ENCODE results near the gene GRM8. TPM values are rescaled to one million over a fixed set of nuclear protein-coding genes. Genes with fewer than 3 reads are reported as not detected.

The GRM8 gene
- total and polyA plus RNA-seq, 7 donors, result 0.08 TPM; not detected in 6

DNA sequence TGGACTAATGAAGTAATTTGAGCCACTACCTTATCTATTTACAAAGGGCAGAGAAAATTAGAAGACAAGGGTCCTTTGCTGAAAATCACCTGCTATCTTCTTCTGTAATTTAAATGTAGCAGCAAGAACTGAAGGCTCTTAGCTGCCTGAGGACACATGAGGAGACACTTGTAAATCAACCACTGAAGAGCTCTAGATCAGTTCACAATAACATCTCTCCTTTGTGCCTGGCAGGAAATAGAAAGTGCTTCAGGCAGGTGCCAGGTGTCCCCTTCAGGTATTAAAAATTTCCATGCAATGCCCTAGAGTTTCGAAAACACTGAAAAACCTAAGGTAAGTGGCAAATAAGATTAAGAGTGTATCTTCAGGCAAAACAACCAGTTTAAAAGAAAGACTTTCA, 474.6 kb downstream of the GRM8 start:
- no peaks in the 10 kb centered on the region for H3K36me3 ChIP-seq (ENCODE audit: insufficient read depth in 1 of 2, low read depth in 1 of 2)
- WGBS, 3 donors, result 68 to 89% (median 68%) methylated on average over 1 of the region's 1 CpG
- H3K4me3 ChIP-seq, result no peak overlapping the region
- intact Hi-C loops (cut with DNase I), result no loop called here
- TF ChIP-seq, protein P1, sequence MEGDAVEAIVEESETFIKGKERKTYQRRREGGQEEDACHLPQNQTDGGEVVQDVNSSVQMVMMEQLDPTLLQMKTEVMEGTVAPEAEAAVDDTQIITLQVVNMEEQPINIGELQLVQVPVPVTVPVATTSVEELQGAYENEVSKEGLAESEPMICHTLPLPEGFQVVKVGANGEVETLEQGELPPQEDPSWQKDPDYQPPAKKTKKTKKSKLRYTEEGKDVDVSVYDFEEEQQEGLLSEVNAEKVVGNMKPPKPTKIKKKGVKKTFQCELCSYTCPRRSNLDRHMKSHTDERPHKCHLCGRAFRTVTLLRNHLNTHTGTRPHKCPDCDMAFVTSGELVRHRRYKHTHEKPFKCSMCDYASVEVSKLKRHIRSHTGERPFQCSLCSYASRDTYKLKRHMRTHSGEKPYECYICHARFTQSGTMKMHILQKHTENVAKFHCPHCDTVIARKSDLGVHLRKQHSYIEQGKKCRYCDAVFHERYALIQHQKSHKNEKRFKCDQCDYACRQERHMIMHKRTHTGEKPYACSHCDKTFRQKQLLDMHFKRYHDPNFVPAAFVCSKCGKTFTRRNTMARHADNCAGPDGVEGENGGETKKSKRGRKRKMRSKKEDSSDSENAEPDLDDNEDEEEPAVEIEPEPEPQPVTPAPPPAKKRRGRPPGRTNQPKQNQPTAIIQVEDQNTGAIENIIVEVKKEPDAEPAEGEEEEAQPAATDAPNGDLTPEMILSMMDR (IDR thresholded peaks at IDR 0.05), result no peak
- H3K4me1 ChIP-seq, result no peaks in the 10 kb centered on the region
- no peak for DNase-seq
- H3K27ac ChIP-seq, result no peak overlapping the region
- ATAC-seq, result no peak
- no peaks in the 10 kb centered on the region for H3K9me3 ChIP-seq
- H3K27me3 ChIP-seq (ENCODE audit: insufficient read depth in 3 of 3, low read length in 2 of 3), result no peaks in the 10 kb centered on the region

DNA sequence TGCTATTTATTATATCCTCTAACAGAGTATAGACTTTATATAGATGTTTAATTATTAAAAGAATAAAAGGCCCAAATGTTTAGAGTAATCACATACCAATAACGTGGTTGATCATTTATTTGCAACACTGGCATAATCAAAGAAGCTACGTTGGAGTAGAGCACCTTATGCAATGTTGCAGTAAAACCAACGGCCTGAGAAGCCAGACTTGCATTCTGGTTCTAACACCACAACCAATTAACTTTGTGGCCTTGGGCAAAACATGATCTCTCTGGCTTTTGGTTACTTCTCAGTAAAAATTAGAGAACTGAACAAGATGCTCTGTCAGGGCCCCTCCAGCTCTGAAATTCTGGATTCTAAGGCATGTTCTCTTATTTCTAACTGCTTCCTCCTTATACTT, 476.2 kb downstream of the GRM8 start:
- H3K36me3 ChIP-seq (ENCODE audit: insufficient read depth in 1 of 2, low read depth in 1 of 2), result no peaks in the 10 kb centered on the region
- no peaks in the 10 kb centered on the region for H3K4me1 ChIP-seq
- H3K4me3 ChIP-seq, result no peak overlapping the region
- intact Hi-C loops (cut with DNase I), result no loop called here
- H3K27me3 ChIP-seq (ENCODE audit: insufficient read depth in 3 of 3, low read length in 2 of 3), result no peaks in the 10 kb centered on the region
- TF ChIP-seq, protein P1 (IDR thresholded peaks at IDR 0.05), result no peak
- no peak overlapping the region for H3K27ac ChIP-seq
- no peaks in the 10 kb centered on the region for H3K9me3 ChIP-seq
- WGBS, 3 donors, result 54 to 60% (median 54%) methylated on average over 3 of the region's 3 CpGs
- ATAC-seq (no peak), DNase-seq (no peak)

DNA sequence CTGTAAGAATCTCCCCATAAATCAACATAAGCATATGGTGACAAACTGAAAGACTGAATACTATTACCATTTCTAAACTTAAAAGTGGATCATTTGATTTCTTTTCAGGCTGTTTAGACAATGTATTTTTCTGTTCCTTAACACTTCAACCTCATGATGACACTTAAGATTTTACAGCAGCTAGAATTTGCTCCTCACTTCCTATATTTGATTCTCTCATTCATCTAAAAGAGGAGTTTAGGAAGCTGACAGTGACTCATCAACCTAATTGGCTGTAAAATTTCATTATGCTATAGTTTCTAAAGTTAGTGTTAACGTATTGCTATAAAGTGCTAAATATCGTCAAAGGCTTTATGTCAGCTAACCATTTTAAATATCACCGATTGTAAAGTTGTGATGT, 478.7 kb downstream of the GRM8 start:
- H3K4me3 ChIP-seq, result no peak overlapping the region
- no peaks in the 10 kb centered on the region for H3K27me3 ChIP-seq (ENCODE audit: insufficient read depth in 3 of 3, low read length in 2 of 3)
- DNase-seq (no peak), ATAC-seq (no peak)
- no peaks in the 10 kb centered on the region for H3K36me3 ChIP-seq (ENCODE audit: insufficient read depth in 1 of 2, low read depth in 1 of 2)
- intact Hi-C loops (cut with DNase I), result no loop called here
- H3K9me3 ChIP-seq, result no peaks in the 10 kb centered on the region
- H3K27ac ChIP-seq, result no peak overlapping the region
- TF ChIP-seq, protein P1 (IDR thresholded peaks at IDR 0.05), result no peak
- WGBS, 3 donors, result 41 to 57% (median 48%) methylated on average over 3 of the region's 3 CpGs
- no peaks in the 10 kb centered on the region for H3K4me1 ChIP-seq

DNA sequence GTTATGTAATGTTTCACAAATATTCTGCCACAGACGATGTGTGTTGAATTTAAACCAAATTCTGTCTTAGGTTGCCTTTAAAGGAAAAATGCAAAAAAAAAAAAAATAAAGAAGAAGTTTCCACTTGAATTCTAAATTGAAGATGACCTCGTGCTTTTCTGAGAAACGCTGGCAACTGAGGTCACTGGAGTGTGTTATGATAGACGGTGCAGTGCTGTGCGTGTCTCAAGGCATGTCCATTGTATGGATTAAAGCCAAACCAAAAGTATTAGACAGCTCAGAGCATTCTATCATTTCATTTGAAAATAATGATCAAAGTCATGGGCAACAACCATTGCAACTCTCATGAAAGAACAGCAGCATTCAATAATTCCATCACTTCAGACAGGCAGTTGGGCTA, 483.9 kb downstream of the GRM8 start:
- TF ChIP-seq, protein P1 (IDR thresholded peaks at IDR 0.05), result no peak
- H3K27ac ChIP-seq, result no peak overlapping the region
- H3K36me3 ChIP-seq (ENCODE audit: insufficient read depth in 1 of 2, low read depth in 1 of 2), result no peaks in the 10 kb centered on the region
- no peak for ATAC-seq
- H3K4me3 ChIP-seq, result no peak overlapping the region
- H3K4me1 ChIP-seq, result no peaks in the 10 kb centered on the region
- no peaks in the 10 kb centered on the region for H3K27me3 ChIP-seq (ENCODE audit: insufficient read depth in 3 of 3, low read length in 2 of 3)
- H3K9me3 ChIP-seq, result no peaks in the 10 kb centered on the region
- intact Hi-C loops (cut with DNase I), result no loop called here
- DNase-seq, result no peak
- WGBS, 3 donors, result 57 to 63% (median 57%) methylated on average over 5 of the region's 5 CpGs

DNA sequence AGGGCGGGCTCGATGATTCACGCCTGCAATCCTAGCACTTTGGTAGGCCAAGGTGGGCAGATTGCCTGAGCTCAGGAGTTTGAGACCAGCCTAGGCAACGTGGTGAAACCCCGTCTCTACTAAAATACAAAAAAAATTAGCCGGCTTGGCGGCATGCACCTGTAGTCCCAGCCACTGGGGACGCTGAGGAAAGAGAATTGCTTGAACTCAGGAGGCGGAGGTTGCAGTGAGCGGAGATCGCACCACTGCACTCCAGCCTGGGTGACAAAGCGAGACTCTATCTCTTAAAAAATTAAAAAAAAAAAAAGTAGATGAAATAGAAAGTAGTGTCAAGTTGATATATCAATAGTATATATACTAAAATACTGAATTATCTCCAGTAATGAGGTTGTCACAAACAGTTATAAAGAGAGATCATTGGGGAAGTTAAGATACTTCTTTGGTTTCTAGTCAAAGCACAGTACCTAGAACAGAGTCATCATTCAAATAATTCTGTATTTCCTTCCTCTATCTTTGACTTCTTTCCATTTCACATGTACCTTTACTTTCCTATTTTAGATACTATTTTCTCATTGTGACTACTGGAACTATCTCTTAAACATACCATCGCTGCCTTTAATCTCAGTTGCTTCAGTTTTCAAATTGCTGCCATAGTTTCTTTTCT, 491.7 kb downstream of the GRM8 start:
- H3K9me3 ChIP-seq, result no peaks in the 10 kb centered on the region
- no peak overlapping the region for H3K4me3 ChIP-seq
- no peaks in the 10 kb centered on the region for H3K36me3 ChIP-seq (ENCODE audit: insufficient read depth in 1 of 2, low read depth in 1 of 2)
- H3K27me3 ChIP-seq (ENCODE audit: insufficient read depth in 3 of 3, low read length in 2 of 3), result no peaks in the 10 kb centered on the region
- no peak overlapping the region for H3K27ac ChIP-seq
- intact Hi-C loops (cut with DNase I), result no loop called here
- TF ChIP-seq, protein P1 (IDR thresholded peaks at IDR 0.05), result no peak
- H3K4me1 ChIP-seq, result no peaks in the 10 kb centered on the region
- 80 to 88% (median 82%) methylated on average over 12 to 13 of the region's 13 CpGs for WGBS, 3 donors
- DNase-seq (no peak), ATAC-seq (no peak)
